WTC11 (cell line): ENCODE measurements around the gene PLCL2. TPM values are rescaled to one million over a fixed set of nuclear protein-coding genes. Genes with fewer than 3 reads are reported as not detected.

Experiments
- ATAC-seq: fragments of 200-7000 bp; cut with Tn5 transposase; 2 replicates; pipeline ENCODE4 v1.10.0; 2021; ENCODE audit warnings: mild to moderate bottlenecking, moderate library complexity
- CTCF ChIA-PET: fragments of 300-600 bp; sonication (Branson Sonifier 250); formaldehyde crosslinking; loops from one replicate; lab custom pipeline; 2021; ENCODE audit warnings: antibody characterized with exemption; lab: Charles Lee
- POLR2A ChIA-PET: fragments of 350-600 bp; sonication (Branson Sonifier 250); formaldehyde crosslinking; loops from one replicate; lab custom pipeline; 2021; ENCODE audit warnings: antibody characterized with exemption; lab: Charles Lee
- DNase-seq: peaks from one replicate; pipeline ENCODE4 v3.0.0; 2021; ENCODE audit warnings: low spot score
- H3K27ac Mint-ChIP-seq: 2 replicates; pipeline ENCODE4 v1.8.0; 2021; ENCODE audit warnings: mixed read lengths
- H3K27me3 Mint-ChIP-seq: 2 replicates; pipeline ENCODE4 v1.8.0; 2021; ENCODE audit warnings: low read depth, mild to moderate bottlenecking, moderate library complexity, mixed read lengths
- H3K36me3 Mint-ChIP-seq: 2 replicates; pipeline ENCODE4 v1.8.0; 2021; ENCODE audit warnings: mixed read lengths
- H3K4me1 Mint-ChIP-seq: 2 replicates; pipeline ENCODE4 v1.8.0; 2022; ENCODE audit warnings: mixed read lengths
- H3K4me3 Mint-ChIP-seq: 2 replicates; pipeline ENCODE4 v1.8.0; 2021; ENCODE audit warnings: mild to moderate bottlenecking, moderate library complexity, mixed read lengths
- H3K9me3 Mint-ChIP-seq: 2 replicates; pipeline ENCODE4 v1.8.0; 2021; ENCODE audit warnings: mixed read lengths
- EMX1 ChIP-seq: fragments of 250-450 bp; sonication (Bioruptor Pico); IDR thresholded peaks from 2 replicates; pipeline ENCODE4 v1.8.0; 2021; ENCODE audit warnings: mild to moderate bottlenecking
- ESRRA ChIP-seq: sonication (generic); formaldehyde crosslinking; IDR thresholded peaks from 2 replicates; pipeline ENCODE4 v1.8.1; 2022; ENCODE audit warnings: mild to moderate bottlenecking, missing genetic modification reagents, borderline replicate concordance
- HMGA2 ChIP-seq: fragments of 250-450 bp; sonication (Bioruptor Pico); IDR thresholded peaks from 2 replicates; pipeline ENCODE4 v1.4.0; 2021; ENCODE audit warnings: mild to moderate bottlenecking, moderate library complexity
- NR3C1 ChIP-seq: sonication (generic); formaldehyde crosslinking; conservative IDR thresholded peaks from 2 replicates; pipeline ENCODE4 v1.8.1; 2023; ENCODE audit warnings: low read depth, mild to moderate bottlenecking, missing genetic modification reagents
- OVOL2 ChIP-seq: fragments of 250-450 bp; sonication (Bioruptor Pico); IDR thresholded peaks from 2 replicates; pipeline ENCODE4 v1.9.0; 2021; ENCODE audit warnings: mild to moderate bottlenecking, borderline replicate concordance
- SMAD3 ChIP-seq: sonication (generic); formaldehyde crosslinking; IDR thresholded peaks from 2 replicates; pipeline ENCODE4 v1.8.0; 2022; ENCODE audit warnings: missing genetic modification reagents, mild to moderate bottlenecking, borderline replicate concordance
- ZNF138 ChIP-seq: sonication (generic); formaldehyde crosslinking; conservative IDR thresholded peaks from 2 replicates; pipeline ENCODE4 v1.8.1; 2022; ENCODE audit warnings: mild to moderate bottlenecking, moderate library complexity, missing genetic modification reagents
- ZNF232 ChIP-seq: sonication (generic); formaldehyde crosslinking; IDR thresholded peaks from 2 replicates; pipeline ENCODE4 v1.8.0; 2022; ENCODE audit warnings: mild to moderate bottlenecking, missing genetic modification reagents
- ZNF263 ChIP-seq: sonication (generic); formaldehyde crosslinking; IDR thresholded peaks from 2 replicates; pipeline ENCODE4 v1.8.1; 2022; ENCODE audit warnings: low read depth, mild to moderate bottlenecking, moderate library complexity, missing genetic modification reagents
- ZNF671 ChIP-seq: fragments of 250-450 bp; sonication (Bioruptor Pico); IDR thresholded peaks from 2 replicates; pipeline ENCODE4 v1.8.0; 2021; ENCODE audit warnings: mild to moderate bottlenecking
- total RNA-seq: library from RNA; stranded (reverse); gene quantifications from 3 replicates; pipeline ENCODE4 v1.2.3, GENCODE V29; 2021
- TF ChIP-seq, protein P1 (sequence below): sonication (generic); formaldehyde crosslinking; IDR thresholded peaks from 2 replicates; pipeline ENCODE4 v1.8.1; 2023; ENCODE audit warnings: mild to moderate bottlenecking, missing genetic modification reagents
- TF ChIP-seq, protein P2 (sequence below): fragments of 250-450 bp; sonication (Bioruptor Pico); IDR thresholded peaks from 2 replicates; pipeline ENCODE4 v1.9.0; 2021; ENCODE audit warnings: mild to moderate bottlenecking
- TF ChIP-seq, protein P3 (sequence below): sonication (generic); formaldehyde crosslinking; IDR thresholded peaks from 2 replicates; pipeline ENCODE4 v1.8.1; 2022; ENCODE audit warnings: low read depth, missing genetic modification reagents, borderline replicate concordance
- TF ChIP-seq, protein P4 (sequence below): sonication (generic); formaldehyde crosslinking; IDR thresholded peaks from 2 replicates; pipeline ENCODE4 v1.8.1; 2023; ENCODE audit warnings: mild to moderate bottlenecking, missing genetic modification reagents, moderate library complexity
- TF ChIP-seq, protein P5 (sequence below): sonication (generic); formaldehyde crosslinking; IDR thresholded peaks from 2 replicates; pipeline ENCODE4 v1.8.1; 2023; ENCODE audit warnings: mild to moderate bottlenecking, missing genetic modification reagents, moderate library complexity
- TF ChIP-seq, protein P6 (sequence below): sonication (generic); formaldehyde crosslinking; conservative IDR thresholded peaks from 2 replicates; pipeline ENCODE4 v1.8.1; 2022; ENCODE audit warnings: mild to moderate bottlenecking, missing genetic modification reagents
- TF ChIP-seq, protein P7 (sequence below): fragments of 250-450 bp; sonication (Bioruptor Pico); IDR thresholded peaks from 2 replicates; pipeline ENCODE4 v2.1.2; 2022; ENCODE audit warnings: mild to moderate bottlenecking, moderate library complexity
- TF ChIP-seq, protein P8 (sequence below): sonication (generic); formaldehyde crosslinking; conservative IDR thresholded peaks from 2 replicates; pipeline ENCODE4 v1.8.1; 2023; ENCODE audit warnings: mild to moderate bottlenecking, low read depth, missing genetic modification reagents, moderate library complexity
- TF ChIP-seq, protein P9 (sequence below): sonication (generic); formaldehyde crosslinking; IDR thresholded peaks from 2 replicates; pipeline ENCODE4 v1.8.1; 2023; ENCODE audit warnings: mild to moderate bottlenecking, missing genetic modification reagents, borderline replicate concordance

PLCL2 gene
- total RNA-seq, 1 experiment from 2014 or later = 11.8 TPM

DNA sequence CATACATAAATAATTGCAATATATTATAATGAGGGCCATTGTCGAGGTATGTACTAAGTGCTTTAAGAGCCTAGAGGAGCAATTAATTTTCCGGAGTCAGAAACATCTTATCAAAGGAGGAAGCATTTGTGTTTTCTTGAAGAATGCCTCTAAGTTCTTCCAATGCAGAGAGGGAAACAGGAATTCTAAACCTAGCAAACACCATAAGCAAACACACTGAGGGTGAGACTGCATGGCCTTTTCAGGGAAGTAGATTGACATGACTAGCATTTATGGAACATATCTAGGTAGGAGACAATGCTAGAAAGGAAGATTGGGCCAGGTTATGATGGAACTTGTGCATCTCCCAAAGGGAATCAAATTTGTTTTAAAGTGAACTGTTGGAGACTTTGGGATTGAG, 7.2 kb upstream of the PLCL2 start:
- no peaks in the 10 kb centered on the region for H3K36me3 Mint-ChIP-seq
- DNase-seq = no peak
- H3K9me3 Mint-ChIP-seq = no peaks in the 10 kb centered on the region
- peaks cover 44% of the 10 kb centered on the region for H3K27me3 Mint-ChIP-seq
- H3K4me1 Mint-ChIP-seq = peaks cover 2% of the 10 kb centered on the region; the same call in 1 of the 2 replicates
- TF ChIP-seq, protein P1, sequence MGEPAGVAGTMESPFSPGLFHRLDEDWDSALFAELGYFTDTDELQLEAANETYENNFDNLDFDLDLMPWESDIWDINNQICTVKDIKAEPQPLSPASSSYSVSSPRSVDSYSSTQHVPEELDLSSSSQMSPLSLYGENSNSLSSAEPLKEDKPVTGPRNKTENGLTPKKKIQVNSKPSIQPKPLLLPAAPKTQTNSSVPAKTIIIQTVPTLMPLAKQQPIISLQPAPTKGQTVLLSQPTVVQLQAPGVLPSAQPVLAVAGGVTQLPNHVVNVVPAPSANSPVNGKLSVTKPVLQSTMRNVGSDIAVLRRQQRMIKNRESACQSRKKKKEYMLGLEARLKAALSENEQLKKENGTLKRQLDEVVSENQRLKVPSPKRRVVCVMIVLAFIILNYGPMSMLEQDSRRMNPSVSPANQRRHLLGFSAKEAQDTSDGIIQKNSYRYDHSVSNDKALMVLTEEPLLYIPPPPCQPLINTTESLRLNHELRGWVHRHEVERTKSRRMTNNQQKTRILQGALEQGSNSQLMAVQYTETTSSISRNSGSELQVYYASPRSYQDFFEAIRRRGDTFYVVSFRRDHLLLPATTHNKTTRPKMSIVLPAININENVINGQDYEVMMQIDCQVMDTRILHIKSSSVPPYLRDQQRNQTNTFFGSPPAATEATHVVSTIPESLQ (CRISPR knock-in tag) = no peak
- TF ChIP-seq NR3C1 (CRISPR knock-in tag) (no peak), EMX1 (CRISPR knock-in tag) (no peak), ZNF138 (CRISPR knock-in tag) (no peak), ZNF232 (no peak), ZNF671 (CRISPR knock-in tag) (no peak), OVOL2 (CRISPR knock-in tag) (no peak), HMGA2 (CRISPR knock-in tag) (no peak), ZNF263 (no peak), ESRRA (CRISPR knock-in tag) (no peak), SMAD3 (CRISPR knock-in tag) (no peak)
- TF ChIP-seq, protein P2, sequence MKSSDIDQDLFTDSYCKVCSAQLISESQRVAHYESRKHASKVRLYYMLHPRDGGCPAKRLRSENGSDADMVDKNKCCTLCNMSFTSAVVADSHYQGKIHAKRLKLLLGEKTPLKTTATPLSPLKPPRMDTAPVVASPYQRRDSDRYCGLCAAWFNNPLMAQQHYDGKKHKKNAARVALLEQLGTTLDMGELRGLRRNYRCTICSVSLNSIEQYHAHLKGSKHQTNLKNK (CRISPR knock-in tag) = no peak
- TF ChIP-seq, protein P3, sequence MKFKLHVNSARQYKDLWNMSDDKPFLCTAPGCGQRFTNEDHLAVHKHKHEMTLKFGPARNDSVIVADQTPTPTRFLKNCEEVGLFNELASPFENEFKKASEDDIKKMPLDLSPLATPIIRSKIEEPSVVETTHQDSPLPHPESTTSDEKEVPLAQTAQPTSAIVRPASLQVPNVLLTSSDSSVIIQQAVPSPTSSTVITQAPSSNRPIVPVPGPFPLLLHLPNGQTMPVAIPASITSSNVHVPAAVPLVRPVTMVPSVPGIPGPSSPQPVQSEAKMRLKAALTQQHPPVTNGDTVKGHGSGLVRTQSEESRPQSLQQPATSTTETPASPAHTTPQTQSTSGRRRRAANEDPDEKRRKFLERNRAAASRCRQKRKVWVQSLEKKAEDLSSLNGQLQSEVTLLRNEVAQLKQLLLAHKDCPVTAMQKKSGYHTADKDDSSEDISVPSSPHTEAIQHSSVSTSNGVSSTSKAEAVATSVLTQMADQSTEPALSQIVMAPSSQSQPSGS (CRISPR knock-in tag) = no peak
- TF ChIP-seq, protein P4, sequence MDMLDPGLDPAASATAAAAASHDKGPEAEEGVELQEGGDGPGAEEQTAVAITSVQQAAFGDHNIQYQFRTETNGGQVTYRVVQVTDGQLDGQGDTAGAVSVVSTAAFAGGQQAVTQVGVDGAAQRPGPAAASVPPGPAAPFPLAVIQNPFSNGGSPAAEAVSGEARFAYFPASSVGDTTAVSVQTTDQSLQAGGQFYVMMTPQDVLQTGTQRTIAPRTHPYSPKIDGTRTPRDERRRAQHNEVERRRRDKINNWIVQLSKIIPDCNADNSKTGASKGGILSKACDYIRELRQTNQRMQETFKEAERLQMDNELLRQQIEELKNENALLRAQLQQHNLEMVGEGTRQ = no peak
- TF ChIP-seq, protein P5, sequence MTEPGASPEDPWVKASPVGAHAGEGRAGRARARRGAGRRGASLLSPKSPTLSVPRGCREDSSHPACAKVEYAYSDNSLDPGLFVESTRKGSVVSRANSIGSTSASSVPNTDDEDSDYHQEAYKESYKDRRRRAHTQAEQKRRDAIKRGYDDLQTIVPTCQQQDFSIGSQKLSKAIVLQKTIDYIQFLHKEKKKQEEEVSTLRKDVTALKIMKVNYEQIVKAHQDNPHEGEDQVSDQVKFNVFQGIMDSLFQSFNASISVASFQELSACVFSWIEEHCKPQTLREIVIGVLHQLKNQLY (CRISPR knock-in tag) = no peak
- TF ChIP-seq, protein P6, sequence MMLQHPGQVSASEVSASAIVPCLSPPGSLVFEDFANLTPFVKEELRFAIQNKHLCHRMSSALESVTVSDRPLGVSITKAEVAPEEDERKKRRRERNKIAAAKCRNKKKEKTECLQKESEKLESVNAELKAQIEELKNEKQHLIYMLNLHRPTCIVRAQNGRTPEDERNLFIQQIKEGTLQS (CRISPR knock-in tag) = no peak
- TF ChIP-seq, protein P7, sequence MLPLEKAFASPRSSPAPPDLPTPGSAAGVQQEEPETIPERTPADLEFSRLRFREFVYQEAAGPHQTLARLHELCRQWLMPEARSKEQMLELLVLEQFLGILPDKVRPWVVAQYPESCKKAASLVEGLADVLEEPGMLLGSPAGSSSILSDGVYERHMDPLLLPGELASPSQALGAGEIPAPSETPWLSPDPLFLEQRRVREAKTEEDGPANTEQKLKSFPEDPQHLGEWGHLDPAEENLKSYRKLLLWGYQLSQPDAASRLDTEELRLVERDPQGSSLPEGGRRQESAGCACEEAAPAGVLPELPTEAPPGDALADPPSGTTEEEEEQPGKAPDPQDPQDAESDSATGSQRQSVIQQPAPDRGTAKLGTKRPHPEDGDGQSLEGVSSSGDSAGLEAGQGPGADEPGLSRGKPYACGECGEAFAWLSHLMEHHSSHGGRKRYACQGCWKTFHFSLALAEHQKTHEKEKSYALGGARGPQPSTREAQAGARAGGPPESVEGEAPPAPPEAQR (CRISPR knock-in tag) = no peak
- TF ChIP-seq, protein P8, sequence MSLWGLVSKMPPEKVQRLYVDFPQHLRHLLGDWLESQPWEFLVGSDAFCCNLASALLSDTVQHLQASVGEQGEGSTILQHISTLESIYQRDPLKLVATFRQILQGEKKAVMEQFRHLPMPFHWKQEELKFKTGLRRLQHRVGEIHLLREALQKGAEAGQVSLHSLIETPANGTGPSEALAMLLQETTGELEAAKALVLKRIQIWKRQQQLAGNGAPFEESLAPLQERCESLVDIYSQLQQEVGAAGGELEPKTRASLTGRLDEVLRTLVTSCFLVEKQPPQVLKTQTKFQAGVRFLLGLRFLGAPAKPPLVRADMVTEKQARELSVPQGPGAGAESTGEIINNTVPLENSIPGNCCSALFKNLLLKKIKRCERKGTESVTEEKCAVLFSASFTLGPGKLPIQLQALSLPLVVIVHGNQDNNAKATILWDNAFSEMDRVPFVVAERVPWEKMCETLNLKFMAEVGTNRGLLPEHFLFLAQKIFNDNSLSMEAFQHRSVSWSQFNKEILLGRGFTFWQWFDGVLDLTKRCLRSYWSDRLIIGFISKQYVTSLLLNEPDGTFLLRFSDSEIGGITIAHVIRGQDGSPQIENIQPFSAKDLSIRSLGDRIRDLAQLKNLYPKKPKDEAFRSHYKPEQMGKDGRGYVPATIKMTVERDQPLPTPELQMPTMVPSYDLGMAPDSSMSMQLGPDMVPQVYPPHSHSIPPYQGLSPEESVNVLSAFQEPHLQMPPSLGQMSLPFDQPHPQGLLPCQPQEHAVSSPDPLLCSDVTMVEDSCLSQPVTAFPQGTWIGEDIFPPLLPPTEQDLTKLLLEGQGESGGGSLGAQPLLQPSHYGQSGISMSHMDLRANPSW (CRISPR knock-in tag) = no peak
- TF ChIP-seq, protein P9, sequence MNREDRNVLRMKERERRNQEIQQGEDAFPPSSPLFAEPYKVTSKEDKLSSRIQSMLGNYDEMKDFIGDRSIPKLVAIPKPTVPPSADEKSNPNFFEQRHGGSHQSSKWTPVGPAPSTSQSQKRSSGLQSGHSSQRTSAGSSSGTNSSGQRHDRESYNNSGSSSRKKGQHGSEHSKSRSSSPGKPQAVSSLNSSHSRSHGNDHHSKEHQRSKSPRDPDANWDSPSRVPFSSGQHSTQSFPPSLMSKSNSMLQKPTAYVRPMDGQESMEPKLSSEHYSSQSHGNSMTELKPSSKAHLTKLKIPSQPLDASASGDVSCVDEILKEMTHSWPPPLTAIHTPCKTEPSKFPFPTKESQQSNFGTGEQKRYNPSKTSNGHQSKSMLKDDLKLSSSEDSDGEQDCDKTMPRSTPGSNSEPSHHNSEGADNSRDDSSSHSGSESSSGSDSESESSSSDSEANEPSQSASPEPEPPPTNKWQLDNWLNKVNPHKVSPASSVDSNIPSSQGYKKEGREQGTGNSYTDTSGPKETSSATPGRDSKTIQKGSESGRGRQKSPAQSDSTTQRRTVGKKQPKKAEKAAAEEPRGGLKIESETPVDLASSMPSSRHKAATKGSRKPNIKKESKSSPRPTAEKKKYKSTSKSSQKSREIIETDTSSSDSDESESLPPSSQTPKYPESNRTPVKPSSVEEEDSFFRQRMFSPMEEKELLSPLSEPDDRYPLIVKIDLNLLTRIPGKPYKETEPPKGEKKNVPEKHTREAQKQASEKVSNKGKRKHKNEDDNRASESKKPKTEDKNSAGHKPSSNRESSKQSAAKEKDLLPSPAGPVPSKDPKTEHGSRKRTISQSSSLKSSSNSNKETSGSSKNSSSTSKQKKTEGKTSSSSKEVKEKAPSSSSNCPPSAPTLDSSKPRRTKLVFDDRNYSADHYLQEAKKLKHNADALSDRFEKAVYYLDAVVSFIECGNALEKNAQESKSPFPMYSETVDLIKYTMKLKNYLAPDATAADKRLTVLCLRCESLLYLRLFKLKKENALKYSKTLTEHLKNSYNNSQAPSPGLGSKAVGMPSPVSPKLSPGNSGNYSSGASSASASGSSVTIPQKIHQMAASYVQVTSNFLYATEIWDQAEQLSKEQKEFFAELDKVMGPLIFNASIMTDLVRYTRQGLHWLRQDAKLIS = no peak
- no peak overlapping the region for H3K4me3 Mint-ChIP-seq
- ChIA-PET POLR2A (no interaction called here), CTCF (no interaction called here)
- no peak for ATAC-seq
- no peak overlapping the region for H3K27ac Mint-ChIP-seq
